GM18867 (cell line): ENCODE data around the gene TRMT1.

ENCODE experiments used
- ATAC-seq: cut with Tn5 transposase; IDR thresholded peaks from one replicate; pipeline ENCODE4 v1.9.1; 2021; ENCODE audit warnings: mild to moderate bottlenecking, moderate library complexity; ENCODE audit not compliant: unreplicated experiment

Gene TRMT1

DNA sequence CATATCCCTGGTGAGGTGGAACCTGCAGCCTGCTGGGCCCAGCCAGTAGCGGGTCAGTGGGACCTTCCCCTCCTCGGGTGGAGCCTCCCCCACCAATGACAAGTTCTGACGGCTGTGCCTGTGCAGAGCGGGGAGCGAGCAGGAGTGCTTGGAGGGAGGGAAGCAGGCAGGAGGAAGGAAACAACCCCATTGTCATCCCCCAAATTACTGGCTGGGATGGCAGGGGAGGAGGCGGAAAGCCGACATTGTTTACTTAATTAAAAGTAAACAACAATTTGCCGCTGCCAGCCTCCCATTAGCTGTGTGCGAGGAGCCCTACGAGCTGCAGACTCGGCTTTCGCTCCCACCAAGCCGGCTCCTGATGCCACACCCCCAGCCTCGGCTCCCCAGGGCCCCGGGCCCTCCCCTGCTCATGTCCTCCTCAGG is 59.4 kb downstream of the TRMT1 start:
- no peak for ATAC-seq

- ATAC-seq, result no peak
Observed at GRCh38 chr19:13056052-13056660, 60.4 kb downstream of the TRMT1 start.

GRCh38 chr19:13055213-13056051 is 61.1 kb downstream of the TRMT1 start:
- ATAC-seq, result no peak
